K562 (cell line): ENCODE measurements around the gene GTF2H4. TPM values are rescaled to one million over a fixed set of nuclear protein-coding genes. Genes with fewer than 3 reads are reported as not detected.
A peak's percentile ranks its signal among the peaks of the same experiment; 100 is the strongest.

ENCODE experiments used
- ATAC-seq: fragments of 200-7000 bp; cut with Tn5 transposase; 3 replicates; pipeline ENCODE4 v1.9.1; 2020; ENCODE audit warnings: moderate library complexity
- BruUV-seq: library from RNA; stranded (reverse); fragments of 400-500 nt; replicated peaks from 2 replicates; lab custom pipeline; 2021; lab: Mats Ljungman, UMichigan
- CTCF ChIA-PET: fragments of 300-600 bp; formaldehyde crosslinking; extraction: SDS; loops from one replicate; lab custom pipeline; 2021; ENCODE audit warnings: low intra/inter-chr PET ratio; lab: Yijun Ruan, JAX
- POLR2A ChIA-PET: fragments of 300-600, 350-650 bp; sonication (Branson Sonifier 250); formaldehyde crosslinking; extraction: SDS; loops from one replicate; lab custom pipeline; 2021; ENCODE audit warnings: antibody characterized with exemption, inconsistent platforms; lab: Yijun Ruan, JAX
- DNase-seq, 4 experiments: peaks; one replicate each; pipeline versions ENCODE4 v3.0.0 to v3.0.0-alpha.2; 2011 to 2018; ENCODE audit warnings: low spot score in 3 of 4, mixed read lengths in 3 of 4; ENCODE audit errors: extremely low read depth in 1 of 4
- FAIRE-seq: peaks from 2 replicates; lab custom pipeline; 2011; peaks lifted over from hg19 to GRCh38; lab: Jason Lieb, UNC
- H2AFZ ChIP-seq: 2 replicates; pipeline ENCODE4 v1.6.0; 2011; ENCODE audit warnings: low read depth, low read length, control low read depth, inconsistent platforms
- H3K27ac ChIP-seq: fragments of 200-600 bp; 3 replicates; pipeline ENCODE4 v1.8.0; 2011; ENCODE audit warnings: low read depth, mild to moderate bottlenecking, control low read depth, inconsistent platforms, low read length, moderate library complexity, mixed read lengths; ENCODE audit errors: extremely low read depth
- H3K27me3 ChIP-seq, 2 experiments: fragments of 300-600 bp in 1 of 2; 2 replicates in 1 of 2; 3 replicates in 1 of 2; pipeline versions ENCODE4 v1.6.0 to v1.8.0; 2011; ENCODE audit warnings: inconsistent platforms in 2 of 2, low read length in 2 of 2, mild to moderate bottlenecking in 1 of 2, mixed read lengths in 1 of 2, moderate library complexity in 1 of 2; ENCODE audit not compliant: control insufficient read depth in 2 of 2, insufficient read depth in 2 of 2
- H3K36me3 ChIP-seq: fragments of 300-600 bp; 3 replicates; pipeline ENCODE4 v1.8.0; 2011; ENCODE audit warnings: mild to moderate bottlenecking, low read length, inconsistent platforms; ENCODE audit not compliant: control insufficient read depth, insufficient read depth
- H3K4me1 ChIP-seq, 2 experiments: fragments of 200-600 bp in 1 of 2; replicated peaks in 1 of 2; 2 replicates in 1 of 2; 3 replicates in 1 of 2; pipeline versions ENCODE4 v1.5.1 to v1.8.0; 2011; ENCODE audit warnings: inconsistent platforms in 2 of 2, low read length in 2 of 2, mild to moderate bottlenecking in 1 of 2, mixed read lengths in 1 of 2, moderate library complexity in 1 of 2; ENCODE audit not compliant: control insufficient read depth in 2 of 2, insufficient read depth in 2 of 2
- H3K4me2 ChIP-seq: 2 replicates; pipeline ENCODE4 v1.6.1; 2011; ENCODE audit warnings: low read length, control low read depth, inconsistent platforms, mixed read lengths; ENCODE audit not compliant: insufficient read depth
- H3K4me3 ChIP-seq: fragments of 200-600 bp; sonication (generic), shearing (Covaris generic); 2 replicates; pipeline ENCODE4 v1.5.1; 2016; ENCODE audit warnings: control low read depth, inconsistent platforms
- H3K79me2 ChIP-seq: fragments of 200-600 bp; 3 replicates; pipeline ENCODE4 v1.8.0; 2011; ENCODE audit warnings: low read length, inconsistent platforms; ENCODE audit not compliant: control insufficient read depth, insufficient read depth
- H3K9ac ChIP-seq, 2 experiments: 2 replicates each; pipeline versions ENCODE4 v1.6.0 to v1.6.1; 2011; ENCODE audit warnings: low read depth in 2 of 2, low read length in 2 of 2, control low read depth in 1 of 2, inconsistent platforms in 1 of 2, mild to moderate bottlenecking in 1 of 2, mixed read lengths in 1 of 2; ENCODE audit not compliant: insufficient read depth in 1 of 2
- H3K9me1 ChIP-seq: one replicate; pipeline ENCODE4 v1.6.0; 2011; ENCODE audit warnings: inconsistent platforms, mild to moderate bottlenecking, low read length, moderate library complexity; ENCODE audit not compliant: control insufficient read depth, insufficient read depth
- H3K9me3 ChIP-seq: replicated peaks from 2 replicates; pipeline ENCODE4 v1.5.1; 2011; ENCODE audit warnings: low read depth, low read length, inconsistent platforms; ENCODE audit not compliant: control insufficient read depth, insufficient read depth
- H4K20me1 ChIP-seq: replicated peaks from 2 replicates; pipeline ENCODE4 v1.6.1; 2011; ENCODE audit warnings: low read length, inconsistent platforms, mixed read lengths; ENCODE audit not compliant: control insufficient read depth, insufficient read depth
- ADNP ChIP-seq: fragments of 200-800 bp; sonication (Bioruptor generic); IDR thresholded peaks from 2 replicates; pipeline ENCODE4 v1.6.1; 2016; ENCODE audit warnings: missing genetic modification characterization, missing compliant biosample characterization
- BMI1 ChIP-seq: fragments of 150-350 bp; IDR thresholded peaks from 2 replicates; pipeline ENCODE4 v1.6.1; 2014; ENCODE audit warnings: low read length
- CBFA2T2 ChIP-seq: fragments of 450-650 bp; conservative IDR thresholded peaks from 2 replicates; pipeline ENCODE4 v1.6.1; 2017; ENCODE audit warnings: mild to moderate bottlenecking
- DNMT1 ChIP-seq: fragments of 450-650 bp; IDR thresholded peaks from 2 replicates; pipeline ENCODE4 v1.6.1; 2016; ENCODE audit warnings: antibody characterized with exemption, mild to moderate bottlenecking
- ELF4 ChIP-seq: fragments of 450-650 bp; formaldehyde crosslinking; IDR thresholded peaks from 2 replicates; pipeline ENCODE4 v1.4.0; 2022; ENCODE audit warnings: missing genetic modification characterization
- MYC ChIP-seq, 2 experiments: fragments of 250-450 bp in 1 of 2; sonication (Bioruptor Pico) in 1 of 2; IDR thresholded peaks; 2 replicates each; pipeline versions ENCODE4 v1.5.1 to v1.6.1; 2012 to 2021; ENCODE audit warnings: low read depth in 2 of 2, borderline replicate concordance in 1 of 2, improper control_type of control experiment in 1 of 2, low read length in 1 of 2, mild to moderate bottlenecking in 1 of 2, moderate library complexity in 1 of 2
- NFATC3 ChIP-seq: fragments of 450-650 bp; IDR thresholded peaks from 2 replicates; pipeline ENCODE4 v1.6.1; 2017; ENCODE audit warnings: mild to moderate bottlenecking
- NFRKB ChIP-seq: fragments of 450-650 bp; IDR thresholded peaks from 2 replicates; pipeline ENCODE4 v1.6.1; 2016; ENCODE audit warnings: low read depth
- RHOXF2B ChIP-seq: fragments of 250-450 bp; sonication (Bioruptor Pico); conservative IDR thresholded peaks from 2 replicates; pipeline ENCODE4 v1.5.1; 2021
- SMC3 ChIP-seq: conservative IDR thresholded peaks from 2 replicates; pipeline ENCODE4 v1.6.1; 2011; ENCODE audit warnings: low read depth, low read length, improper control_type of control experiment; ENCODE audit not compliant: insufficient read depth
- WGBS: fragments of 100-300 bp; shearing (Covaris generic); methylation state at CpG from one replicate; pipeline ENCODE4 v1.1.6; 2016; ENCODE audit warnings: low coverage, mixed read lengths; ENCODE audit not compliant: insufficient coverage; ENCODE audit errors: missing lambda C conversion rate; 5-methylcytosine and 5-hydroxymethylcytosine counted together
- in situ Hi-C: fragments of 300-500 bp; cut with MboI; formaldehyde crosslinking; loops from 4 replicates; pipeline ENCODE4 v1.15.0; 2018; ENCODE audit warnings: inconsistent platforms, mixed read lengths
- intact Hi-C: fragments of 100-400 bp; cut with micrococcal nuclease; formaldehyde crosslinking; loops from 2 replicates; pipeline ENCODE4 v1.14.2; 2022
- polyA plus RNA-seq, 8 experiments: library from polyadenylated mRNA; depleted of rRNA in 4 of 8; stranded (reverse) in 5 of 8; unstranded in 3 of 8; fragments of >200 nt; fragmentation: Nextera tagmentation in 2 of 8; fragmentation: Illumina TruSeq in 1 of 8; extraction: Ambion mirVana in 2 of 8; extraction: Trizol in 1 of 8; gene quantifications; 2 replicates each; pipeline versions ENCODE4 v1.2.1 to v1.2.3, GENCODE V29; 2011 to 2014; ENCODE audit warnings: inconsistent platforms in 1 of 8, missing spikeins in 1 of 8
- total RNA-seq, 7 experiments: library from RNA; depleted of rRNA in 6 of 7; stranded (reverse); fragments of >200 nt in 6 of 7; fragmentation: Illumina TruSeq in 2 of 7; extraction: Trizol in 2 of 7; gene quantifications; 2 replicates each; pipeline versions ENCODE4 v1.2.1 to v1.2.3, GENCODE V29; 2011 to 2021; ENCODE audit warnings: low replicate concordance in 1 of 7
- TF ChIP-seq, protein P1 (sequence below): fragments of 250-450 bp; sonication (Bioruptor Pico); IDR thresholded peaks from 2 replicates; pipeline ENCODE4 v1.5.0; 2021; ENCODE audit warnings: mild to moderate bottlenecking, borderline replicate concordance
- TF ChIP-seq, protein P2 (sequence below): fragments of 450-650 bp; formaldehyde crosslinking; IDR thresholded peaks from 2 replicates; pipeline ENCODE4 v1.4.0; 2022; ENCODE audit warnings: missing genetic modification characterization

GTF2H4 gene
- total and polyA plus RNA-seq, 9 of the 15 experiments (the other 6 are each of a cell fraction or from before 2014, with no cell fraction given): 3.6 to 86.1 (median 39.6) TPM

DNA sequence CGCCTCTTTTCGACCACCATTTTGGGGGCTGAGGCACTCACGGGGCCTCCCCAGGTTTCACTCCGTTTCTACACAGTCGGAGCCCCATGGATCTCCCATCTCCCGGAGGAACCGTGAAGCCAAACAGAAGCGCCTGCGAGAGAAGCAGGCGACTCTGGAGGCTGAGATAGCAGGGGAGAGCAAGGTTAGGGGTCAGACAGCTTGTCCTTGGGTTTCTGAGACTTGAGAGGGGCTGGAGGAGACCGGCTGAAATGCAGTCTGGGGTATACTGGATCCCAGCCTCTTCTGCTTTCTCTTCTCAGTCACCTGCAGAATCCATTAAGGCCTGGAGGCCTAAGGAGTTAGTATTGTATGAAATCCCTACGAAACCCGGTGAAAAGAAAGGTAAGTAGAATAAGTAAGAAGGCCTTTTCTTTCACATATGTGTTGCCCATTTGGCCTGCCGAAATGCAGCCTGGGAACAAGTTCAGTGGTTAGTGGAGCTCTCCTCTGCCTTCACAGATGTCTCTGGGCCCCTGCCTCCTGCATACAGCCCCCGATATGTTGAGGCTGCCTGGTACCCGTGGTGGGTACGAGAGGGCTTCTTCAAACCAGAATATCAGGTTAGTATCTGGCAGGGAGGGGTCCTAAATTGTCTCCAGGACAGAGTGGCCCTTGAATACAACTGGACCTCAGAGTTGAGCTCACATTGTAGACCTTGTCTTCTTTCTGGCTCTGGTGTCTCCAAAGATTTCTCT is 7.0 kb downstream of the GTF2H4 start (continued):
- TF ChIP-seq, protein P1, sequence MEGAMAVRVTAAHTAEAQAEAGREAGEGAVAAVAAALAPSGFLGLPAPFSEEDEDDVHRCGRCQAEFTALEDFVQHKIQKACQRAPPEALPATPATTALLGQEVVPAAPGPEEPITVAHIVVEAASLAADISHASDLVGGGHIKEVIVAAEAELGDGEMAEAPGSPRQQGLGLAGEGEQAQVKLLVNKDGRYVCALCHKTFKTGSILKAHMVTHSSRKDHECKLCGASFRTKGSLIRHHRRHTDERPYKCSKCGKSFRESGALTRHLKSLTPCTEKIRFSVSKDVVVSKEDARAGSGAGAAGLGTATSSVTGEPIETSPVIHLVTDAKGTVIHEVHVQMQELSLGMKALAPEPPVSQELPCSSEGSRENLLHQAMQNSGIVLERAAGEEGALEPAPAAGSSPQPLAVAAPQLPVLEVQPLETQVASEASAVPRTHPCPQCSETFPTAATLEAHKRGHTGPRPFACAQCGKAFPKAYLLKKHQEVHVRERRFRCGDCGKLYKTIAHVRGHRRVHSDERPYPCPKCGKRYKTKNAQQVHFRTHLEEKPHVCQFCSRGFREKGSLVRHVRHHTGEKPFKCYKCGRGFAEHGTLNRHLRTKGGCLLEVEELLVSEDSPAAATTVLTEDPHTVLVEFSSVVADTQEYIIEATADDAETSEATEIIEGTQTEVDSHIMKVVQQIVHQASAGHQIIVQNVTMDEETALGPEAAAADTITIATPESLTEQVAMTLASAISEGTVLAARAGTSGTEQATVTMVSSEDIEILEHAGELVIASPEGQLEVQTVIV (CRISPR knock-in tag): no peak
- TF ChIP-seq RHOXF2B (CRISPR knock-in tag): 0 out of 2 replicates have a peak, but pooled peaks have one; percentile 47
- TF ChIP-seq SMC3: 0 out of 2 replicates have a peak, but pooled peaks have one; percentile 14
- TF ChIP-seq NFATC3: no peak
- TF ChIP-seq CBFA2T2: peak; percentile 49; the same call in 1 of the 2 replicates

DNA sequence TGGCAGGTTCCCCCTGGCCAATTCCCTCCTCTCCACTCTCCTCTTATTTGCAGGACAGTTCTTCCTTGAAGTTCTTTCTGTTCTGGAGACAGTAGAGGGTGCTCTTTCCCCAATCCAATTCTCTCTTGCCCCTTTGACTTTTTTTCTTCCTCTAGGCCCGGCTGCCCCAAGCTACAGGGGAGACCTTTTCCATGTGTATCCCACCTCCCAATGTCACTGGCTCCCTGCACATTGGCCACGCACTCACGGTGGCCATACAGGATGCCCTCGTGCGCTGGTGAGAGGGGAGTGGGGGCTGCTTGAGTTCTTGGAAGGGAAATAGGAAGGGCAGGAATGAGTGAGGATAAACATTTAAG is 7.6 kb downstream of the GTF2H4 start:
- Histone ChIP-seq H3K4me3 (no peak overlapping the region), H3K9me3 (no peaks in the 10 kb centered on the region), H3K79me2 (peaks cover 8% of the 10 kb centered on the region; the same call in 2 of the 3 replicates), H3K4me2 (peak overlapping the region; percentile 99), H3K36me3 (peaks cover 78% of the 10 kb centered on the region; the same call in 2 of the 3 replicates), H3K27me3 (no peaks in the 10 kb centered on the region), H2AFZ (peak overlapping the region; percentile 86; the same call in 1 of the 2 replicates), H3K9me1 (no peaks in the 10 kb centered on the region), H3K27ac (no peak overlapping the region; the same call in 2 of the 3 replicates), H3K9ac (peak overlapping the region; percentile 25 to 91; a peak in 3 of 4 replicates), H3K4me1 (peaks cover 15 to 28% of the 10 kb centered on the region in 2 experiments), H4K20me1 (no peaks in the 10 kb centered on the region)
- ATAC-seq (peak; percentile 66), DNase-seq (peak; percentile 70 to 82 (median 76)), FAIRE-seq (peak; percentile 95)
- WGBS: 51% methylated on average over 5 of the region's 5 CpGs
- CTCF ChIA-PET: interaction anchor here (0.5 to 3.7 kb wide), 13 partner anchors 11 to 434 kb away, joined by 3 to 34 read pairs (median 7); no protein-coding TSS in a partner anchor
- POLR2A ChIA-PET: interaction anchor here (0.5 to 3.5 kb wide), 11 partner anchors 8 to 1803 kb away, joined by 3 to 11 read pairs (median 4); no protein-coding TSS in a partner anchor
- intact Hi-C loops (loop anchor here (1.0 to 2.0 kb wide), 5 partner anchors 39 to 172 kb away; no protein-coding TSS in a partner anchor), in situ Hi-C loops (loop anchor here (5.0 to 10.0 kb wide), 2 partner anchors 162 to 459 kb away; no protein-coding TSS in a partner anchor)
- no TSS peak for BruUV-seq
- peak; percentile 31; the same call in 1 of the 2 replicates for TF ChIP-seq ELF4 (CRISPR knock-in tag)
- TF ChIP-seq, protein P2, sequence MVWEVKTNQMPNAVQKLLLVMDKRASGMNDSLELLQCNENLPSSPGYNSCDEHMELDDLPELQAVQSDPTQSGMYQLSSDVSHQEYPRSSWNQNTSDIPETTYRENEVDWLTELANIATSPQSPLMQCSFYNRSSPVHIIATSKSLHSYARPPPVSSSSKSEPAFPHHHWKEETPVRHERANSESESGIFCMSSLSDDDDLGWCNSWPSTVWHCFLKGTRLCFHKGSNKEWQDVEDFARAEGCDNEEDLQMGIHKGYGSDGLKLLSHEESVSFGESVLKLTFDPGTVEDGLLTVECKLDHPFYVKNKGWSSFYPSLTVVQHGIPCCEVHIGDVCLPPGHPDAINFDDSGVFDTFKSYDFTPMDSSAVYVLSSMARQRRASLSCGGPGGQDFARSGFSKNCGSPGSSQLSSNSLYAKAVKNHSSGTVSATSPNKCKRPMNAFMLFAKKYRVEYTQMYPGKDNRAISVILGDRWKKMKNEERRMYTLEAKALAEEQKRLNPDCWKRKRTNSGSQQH (CRISPR knock-in tag): 0 out of 2 replicates have a peak, but pooled peaks have one; percentile 57
- peak; percentile 81 for TF ChIP-seq SMC3
- 0 out of 2 replicates have a peak, but pooled peaks have one; percentile 18 for TF ChIP-seq MYC (IDR thresholded peaks at IDR 0.05; ENCODE audit: low read depth, low read length)
- no peak for TF ChIP-seq MYC (CRISPR knock-in tag; IDR thresholded peaks at IDR 0.05; ENCODE audit: borderline replicate concordance, low read depth)
- no peak for TF ChIP-seq DNMT1
- TF ChIP-seq NFRKB: no peak
- TF ChIP-seq BMI1: no peak
- no peak for TF ChIP-seq ADNP (tag)
